ENCODE results near the gene ASTN1.

Gene ASTN1

GRCh38 chr1:177163844-177164379 lies 600 bp downstream of the ASTN1 start:
- no peak for DNase-seq (ENCODE audit: low spot score)

GRCh38 chr1:177162243-177162642 lies 2.3 kb downstream of the ASTN1 start:
- no peak for DNase-seq (ENCODE audit: low spot score)

- DNase-seq (ENCODE audit: low spot score): no peak
These were observed 18.0 kb downstream of the ASTN1 start for GRCh38 chr1:177146499-177146898.

- no peak for DNase-seq (ENCODE audit: low spot score)
These were observed 19.1 kb downstream of the ASTN1 start for GRCh38 chr1:177145106-177146070.

GRCh38 chr1:177142791-177143271 lies 21.7 kb downstream of the ASTN1 start:
- no peak for DNase-seq (ENCODE audit: low spot score)

GRCh38 chr1:177142010-177142409 lies 22.5 kb downstream of the ASTN1 start:
- DNase-seq (ENCODE audit: low spot score): no peak

- DNase-seq (ENCODE audit: low spot score): no peak
These were observed 26.2 kb downstream of the ASTN1 start for GRCh38 chr1:177138347-177138746.

- DNase-seq (ENCODE audit: low spot score): no peak
These were observed 26.7 kb downstream of the ASTN1 start for GRCh38 chr1:177137814-177138213.

GRCh38 chr1:177135250-177135649 lies 29.3 kb downstream of the ASTN1 start:
- DNase-seq (ENCODE audit: low spot score): no peak

- no peak for DNase-seq (ENCODE audit: low spot score)
These were observed 30.5 kb downstream of the ASTN1 start for GRCh38 chr1:177133977-177134538.

GRCh38 chr1:177132141-177132540 lies 32.4 kb downstream of the ASTN1 start:
- DNase-seq (ENCODE audit: low spot score): no peak

GRCh38 chr1:177131723-177132122 lies 32.8 kb downstream of the ASTN1 start:
- no peak for DNase-seq (ENCODE audit: low spot score)

- no peak for DNase-seq (ENCODE audit: low spot score)
These were observed 34.0 kb downstream of the ASTN1 start for GRCh38 chr1:177130451-177130945.

GRCh38 chr1:177128665-177129281 lies 35.7 kb downstream of the ASTN1 start:
- DNase-seq (ENCODE audit: low spot score): no peak

- no peak for DNase-seq (ENCODE audit: low spot score)
These were observed 38.2 kb downstream of the ASTN1 start for GRCh38 chr1:177126267-177126666.

GRCh38 chr1:177124577-177125278 lies 39.8 kb downstream of the ASTN1 start:
- DNase-seq (ENCODE audit: low spot score): no peak

GRCh38 chr1:177122461-177123251 lies 41.9 kb downstream of the ASTN1 start:
- no peak for DNase-seq (ENCODE audit: low spot score)

GRCh38 chr1:177119311-177119710 lies 45.2 kb downstream of the ASTN1 start:
- no peak for DNase-seq (ENCODE audit: low spot score)

- DNase-seq (ENCODE audit: low spot score): no peak
These were observed 45.6 kb downstream of the ASTN1 start for GRCh38 chr1:177118901-177119300.

GRCh38 chr1:177116941-177117340 lies 47.6 kb downstream of the ASTN1 start:
- no peak for DNase-seq (ENCODE audit: low spot score)

Measured in pons (tissue), 1 donor.